Measurements from ENCODE around the gene BBS9. TPM values are rescaled to one million over a fixed set of nuclear protein-coding genes. Genes with fewer than 3 reads are reported as not detected.

Gene BBS9
- total and polyA plus RNA-seq, 2 experiments from 2014 or later = 27.2 to 66.1 TPM

DNA sequence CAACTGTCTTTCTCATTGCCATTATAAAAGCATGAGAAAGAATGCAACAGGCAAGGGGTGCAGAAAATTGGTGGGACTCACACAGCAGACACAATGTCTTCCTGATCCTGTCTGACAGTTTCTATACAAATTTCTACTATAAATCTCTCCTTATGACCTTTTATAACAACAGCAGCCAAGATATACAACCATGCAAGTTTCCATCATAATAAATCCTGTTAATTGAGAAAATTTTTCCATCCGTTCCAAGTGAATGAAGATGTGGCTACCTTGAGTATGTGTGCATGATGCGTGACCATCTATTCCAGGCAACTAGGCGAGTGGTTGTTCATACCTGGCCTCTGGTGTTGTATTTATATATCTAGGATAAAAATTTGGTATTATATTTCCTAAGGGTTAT, 216.7 kb downstream of the BBS9 start:
- no peaks in the 10 kb centered on the region for H3K79me2 ChIP-seq (replicated peaks; ENCODE audit: insufficient read depth)
- no peak overlapping the region for H3K4me2 ChIP-seq
- TF ChIP-seq CREB1 (CRISPR knock-in tag; IDR thresholded peaks at IDR 0.05; ENCODE audit: low read depth) (no peak), POLR2AphosphoS5 (IDR thresholded peaks at IDR 0.05; ENCODE audit: low read depth) (no peak), ZNF331 (CRISPR knock-in tag; IDR thresholded peaks at IDR 0.05; ENCODE audit: low read depth) (no peak), REST (IDR thresholded peaks at IDR 0.05; ENCODE audit: unreplicated experiment) (no peak)
- TF ChIP-seq, protein P1, sequence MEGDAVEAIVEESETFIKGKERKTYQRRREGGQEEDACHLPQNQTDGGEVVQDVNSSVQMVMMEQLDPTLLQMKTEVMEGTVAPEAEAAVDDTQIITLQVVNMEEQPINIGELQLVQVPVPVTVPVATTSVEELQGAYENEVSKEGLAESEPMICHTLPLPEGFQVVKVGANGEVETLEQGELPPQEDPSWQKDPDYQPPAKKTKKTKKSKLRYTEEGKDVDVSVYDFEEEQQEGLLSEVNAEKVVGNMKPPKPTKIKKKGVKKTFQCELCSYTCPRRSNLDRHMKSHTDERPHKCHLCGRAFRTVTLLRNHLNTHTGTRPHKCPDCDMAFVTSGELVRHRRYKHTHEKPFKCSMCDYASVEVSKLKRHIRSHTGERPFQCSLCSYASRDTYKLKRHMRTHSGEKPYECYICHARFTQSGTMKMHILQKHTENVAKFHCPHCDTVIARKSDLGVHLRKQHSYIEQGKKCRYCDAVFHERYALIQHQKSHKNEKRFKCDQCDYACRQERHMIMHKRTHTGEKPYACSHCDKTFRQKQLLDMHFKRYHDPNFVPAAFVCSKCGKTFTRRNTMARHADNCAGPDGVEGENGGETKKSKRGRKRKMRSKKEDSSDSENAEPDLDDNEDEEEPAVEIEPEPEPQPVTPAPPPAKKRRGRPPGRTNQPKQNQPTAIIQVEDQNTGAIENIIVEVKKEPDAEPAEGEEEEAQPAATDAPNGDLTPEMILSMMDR (conservative IDR thresholded peaks at IDR 0.05; ENCODE audit: low read depth in 2 of 2) = no peak
- H3K27ac Mint-ChIP-seq = no peak overlapping the region
- no peaks in the 10 kb centered on the region for H3K9me2 ChIP-seq (ENCODE audit: insufficient read depth)
- H3F3A ChIP-seq (replicated peaks; ENCODE audit: low read depth) = no peaks in the 10 kb centered on the region
- peaks cover 2% of the 10 kb centered on the region; the same call in 1 of the 2 replicates for H3K4me1 ChIP-seq (ENCODE audit: insufficient read depth)
- DNase-seq (ENCODE audit: low spot score) (no peak), ATAC-seq (no peak)
- H3K27me3 ChIP-seq (ENCODE audit: insufficient read depth) = no peaks in the 10 kb centered on the region
- H3K27me3 Mint-ChIP-seq (ENCODE audit: insufficient read depth, low read depth, poor library complexity) = no peaks in the 10 kb centered on the region
- H3K36me3 ChIP-seq (ENCODE audit: insufficient read depth) = no peaks in the 10 kb centered on the region
- no peak overlapping the region for H3K27ac ChIP-seq (ENCODE audit: low read depth)
- no peaks in the 10 kb centered on the region for H3K4me1 Mint-ChIP-seq
- no peak overlapping the region for H3K4me3 ChIP-seq
- H4K20me1 ChIP-seq (replicated peaks; ENCODE audit: insufficient read depth) = no peaks in the 10 kb centered on the region
- no peak overlapping the region for H3K4me3 Mint-ChIP-seq
- no peak overlapping the region for H2AFZ ChIP-seq
- no peaks in the 10 kb centered on the region for H3K9me3 Mint-ChIP-seq
- no peaks in the 10 kb centered on the region for H3K36me3 Mint-ChIP-seq (ENCODE audit: low read depth)

DNA sequence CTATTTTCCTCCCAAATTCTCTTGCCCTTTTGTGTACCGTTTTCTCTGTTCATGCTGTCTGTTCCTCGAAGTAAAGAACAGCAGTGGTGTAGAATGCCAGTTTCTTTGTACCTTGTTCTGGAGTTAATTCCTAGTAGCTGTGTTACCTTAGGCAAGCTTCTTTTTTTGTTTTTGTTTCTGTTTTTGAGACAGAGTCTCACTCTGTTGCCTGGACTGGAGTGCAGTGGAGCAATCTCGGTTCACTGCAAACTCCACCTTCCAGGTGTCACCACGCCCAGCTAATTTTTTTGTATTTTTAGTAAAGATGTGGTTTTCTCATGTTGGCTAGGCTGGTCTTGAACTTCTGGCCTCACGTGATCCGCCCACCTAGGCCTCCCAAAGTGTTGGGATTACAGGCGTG, 221.2 kb downstream of the BBS9 start:
- H3K79me2 ChIP-seq (replicated peaks; ENCODE audit: insufficient read depth) = peaks cover 32% of the 10 kb centered on the region
- no peak overlapping the region for H3K4me3 Mint-ChIP-seq
- no peak for TF ChIP-seq NANOG (IDR thresholded peaks at IDR 0.05; ENCODE audit: borderline replicate concordance)
- no peak for TF ChIP-seq REST (IDR thresholded peaks at IDR 0.05; ENCODE audit: unreplicated experiment)
- TF ChIP-seq ZNF114 (CRISPR knock-in tag; IDR thresholded peaks at IDR 0.05) = no peak
- TF ChIP-seq ETS1 (IDR thresholded peaks at IDR 0.05) = no peak
- TF ChIP-seq CREB1 (CRISPR knock-in tag; IDR thresholded peaks at IDR 0.05; ENCODE audit: low read depth) = no peak
- TF ChIP-seq, protein P1 (conservative IDR thresholded peaks at IDR 0.05; ENCODE audit: low read depth in 2 of 2) = no peak

More for the DNA sequence above, 221.2 kb downstream of the BBS9 start:
- H3K27ac Mint-ChIP-seq = no peak overlapping the region
- H3K4me3 ChIP-seq = no peak overlapping the region
- H3K9me3 Mint-ChIP-seq = no peaks in the 10 kb centered on the region
- H3K36me3 Mint-ChIP-seq (ENCODE audit: low read depth) = no peaks in the 10 kb centered on the region
- peaks cover 16% of the 10 kb centered on the region for H3K4me1 Mint-ChIP-seq
- H3F3A ChIP-seq (replicated peaks; ENCODE audit: low read depth) = no peaks in the 10 kb centered on the region
- no peak for ATAC-seq
- no peaks in the 10 kb centered on the region for H3K36me3 ChIP-seq (ENCODE audit: insufficient read depth)
- H3K27me3 ChIP-seq (ENCODE audit: insufficient read depth) = no peaks in the 10 kb centered on the region
- H2AFZ ChIP-seq = no peak overlapping the region
- H3K4me1 ChIP-seq (ENCODE audit: insufficient read depth) = peaks cover 9% of the 10 kb centered on the region; the same call in 1 of the 2 replicates
- H3K27ac ChIP-seq (ENCODE audit: low read depth) = no peak overlapping the region; the same call in 1 of the 2 replicates
- no peak for DNase-seq (ENCODE audit: low spot score)
- H3K9me2 ChIP-seq (ENCODE audit: insufficient read depth) = no peaks in the 10 kb centered on the region
- H3K4me2 ChIP-seq = no peak overlapping the region
- H4K20me1 ChIP-seq (replicated peaks; ENCODE audit: insufficient read depth) = no peaks in the 10 kb centered on the region
- H3K27me3 Mint-ChIP-seq (ENCODE audit: insufficient read depth, low read depth, poor library complexity) = no peaks in the 10 kb centered on the region

Data from GM23338 (cell line).